ENCODE measurements around the gene CMIP.

CMIP gene

DNA sequence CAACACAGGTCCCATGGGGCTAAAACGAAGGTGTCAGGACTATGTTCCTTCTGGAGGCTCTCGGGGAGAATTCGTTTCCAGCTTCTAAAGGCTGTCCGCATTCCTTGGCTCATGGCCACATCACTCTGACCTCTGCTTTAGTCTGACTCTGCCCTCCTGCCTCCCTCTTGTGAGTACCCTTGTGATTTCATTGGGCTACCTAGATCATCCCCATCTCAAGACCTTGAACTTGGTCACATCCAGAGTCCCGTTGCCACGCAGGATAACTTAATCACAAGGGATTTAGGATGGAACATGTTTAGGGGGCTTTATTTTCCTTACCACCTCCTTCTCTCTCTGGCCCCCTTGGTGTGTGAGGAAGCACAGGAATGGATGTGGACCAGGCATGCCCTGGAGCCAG is 173.6 kb downstream of the CMIP start:
- Histone ChIP-seq H3K27ac (no peak overlapping the region), H3K9me3 (no peaks in the 10 kb centered on the region), H3K27me3 (no peaks in the 10 kb centered on the region), H3K4me1 (peaks cover 0 to 1% (median under 1%) of the 10 kb centered on the region in 4 donors), H3K4me3 (no peak overlapping the region), H3K36me3 (no peaks in the 10 kb centered on the region)
- TF ChIP-seq CTCF (IDR thresholded peaks at IDR 0.05) = no peak
- DNase-seq = no peak
- intact Hi-C loops (cut with DNase I; ENCODE audit: low total_unique reads) = no loop called here

DNA sequence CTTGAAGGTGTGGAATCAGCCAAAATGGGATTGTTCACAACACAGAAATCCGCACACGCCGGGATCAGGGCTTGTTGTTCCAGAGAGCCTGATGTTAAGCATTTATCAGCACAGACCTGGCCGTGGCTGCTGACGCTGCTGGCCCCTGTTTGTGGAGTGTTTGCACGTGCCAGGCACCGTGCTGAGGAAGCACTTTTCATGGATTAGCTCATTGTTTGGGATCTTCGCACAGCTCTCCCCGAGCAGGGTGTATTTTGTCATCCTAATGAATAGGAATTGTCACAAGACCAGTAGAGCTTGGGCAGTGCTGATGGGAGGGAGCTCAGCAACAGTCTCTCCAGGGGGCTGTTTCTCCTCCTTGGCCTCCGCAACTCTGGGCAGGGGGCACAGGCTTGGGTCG is 174.1 kb downstream of the CMIP start:
- no peak for DNase-seq
- no peak for TF ChIP-seq CTCF (IDR thresholded peaks at IDR 0.05)

DNA sequence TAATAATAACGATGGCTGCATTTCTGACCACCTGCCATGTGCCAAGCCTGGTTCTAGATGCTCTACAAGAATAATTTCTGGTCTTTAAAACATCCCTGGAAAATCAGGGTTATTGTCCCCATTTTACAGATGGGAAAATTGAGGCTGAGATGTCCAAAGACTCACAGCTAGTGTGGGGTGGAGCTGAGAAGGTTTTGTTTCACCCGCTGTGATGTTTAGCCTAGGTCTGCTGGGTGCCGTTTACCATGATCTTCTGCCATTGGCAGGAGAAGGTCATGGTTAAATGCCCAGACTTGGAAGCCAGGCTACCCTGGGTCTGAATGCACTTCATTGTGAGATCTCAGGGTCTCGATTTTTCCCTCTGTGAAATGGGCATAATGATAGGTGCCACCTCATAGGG is 175.4 kb downstream of the CMIP start:
- Histone ChIP-seq H3K27ac (no peak overlapping the region), H3K27me3 (no peaks in the 10 kb centered on the region), H3K4me1 (peaks cover 0 to 6% (median 2%) of the 10 kb centered on the region in 4 donors), H3K4me3 (no peak overlapping the region), H3K36me3 (no peaks in the 10 kb centered on the region), H3K9me3 (no peaks in the 10 kb centered on the region)
- no peak for TF ChIP-seq CTCF (IDR thresholded peaks at IDR 0.05)
- intact Hi-C loops (cut with DNase I; ENCODE audit: low total_unique reads) = no loop called here
- no peak for DNase-seq

More for the DNA sequence above, 174.1 kb downstream of the CMIP start:
- intact Hi-C loops (cut with DNase I; ENCODE audit: low total_unique reads) = no loop called here
- Histone ChIP-seq H3K9me3 (no peaks in the 10 kb centered on the region), H3K4me1 (no peaks in the 10 kb centered on the region), H3K36me3 (no peaks in the 10 kb centered on the region), H3K4me3 (no peak overlapping the region), H3K27me3 (no peaks in the 10 kb centered on the region), H3K27ac (no peak overlapping the region)

- TF ChIP-seq CTCF (IDR thresholded peaks at IDR 0.05) = no peak
- no peaks in the 10 kb centered on the region for H3K27me3 ChIP-seq
- intact Hi-C loops (cut with DNase I; ENCODE audit: low total_unique reads) = no loop called here
- DNase-seq = no peak
- H3K4me3 ChIP-seq = no peak overlapping the region
- H3K4me1 ChIP-seq = peaks cover 0 to 13% (median 10%) of the 10 kb centered on the region in 4 donors
- H3K27ac ChIP-seq = no peak overlapping the region
- no peaks in the 10 kb centered on the region for H3K9me3 ChIP-seq
- H3K36me3 ChIP-seq = no peaks in the 10 kb centered on the region
These were observed 176.2 kb downstream of the CMIP start for GRCh38 chr16:81620796-81621195.

- no peak for DNase-seq
- Histone ChIP-seq H3K4me3 (no peak overlapping the region), H3K27me3 (no peaks in the 10 kb centered on the region), H3K36me3 (no peaks in the 10 kb centered on the region), H3K27ac (no peak overlapping the region), H3K9me3 (no peaks in the 10 kb centered on the region), H3K4me1 (peaks cover 0 to 17% (median 15%) of the 10 kb centered on the region in 4 donors)
- intact Hi-C loops (cut with DNase I; ENCODE audit: low total_unique reads) = no loop called here
- no peak for TF ChIP-seq CTCF (IDR thresholded peaks at IDR 0.05)
These were observed 176.9 kb downstream of the CMIP start for GRCh38 chr16:81621496-81621895.
